ENCODE measurements around the gene SMYD3.

Gene SMYD3

DNA sequence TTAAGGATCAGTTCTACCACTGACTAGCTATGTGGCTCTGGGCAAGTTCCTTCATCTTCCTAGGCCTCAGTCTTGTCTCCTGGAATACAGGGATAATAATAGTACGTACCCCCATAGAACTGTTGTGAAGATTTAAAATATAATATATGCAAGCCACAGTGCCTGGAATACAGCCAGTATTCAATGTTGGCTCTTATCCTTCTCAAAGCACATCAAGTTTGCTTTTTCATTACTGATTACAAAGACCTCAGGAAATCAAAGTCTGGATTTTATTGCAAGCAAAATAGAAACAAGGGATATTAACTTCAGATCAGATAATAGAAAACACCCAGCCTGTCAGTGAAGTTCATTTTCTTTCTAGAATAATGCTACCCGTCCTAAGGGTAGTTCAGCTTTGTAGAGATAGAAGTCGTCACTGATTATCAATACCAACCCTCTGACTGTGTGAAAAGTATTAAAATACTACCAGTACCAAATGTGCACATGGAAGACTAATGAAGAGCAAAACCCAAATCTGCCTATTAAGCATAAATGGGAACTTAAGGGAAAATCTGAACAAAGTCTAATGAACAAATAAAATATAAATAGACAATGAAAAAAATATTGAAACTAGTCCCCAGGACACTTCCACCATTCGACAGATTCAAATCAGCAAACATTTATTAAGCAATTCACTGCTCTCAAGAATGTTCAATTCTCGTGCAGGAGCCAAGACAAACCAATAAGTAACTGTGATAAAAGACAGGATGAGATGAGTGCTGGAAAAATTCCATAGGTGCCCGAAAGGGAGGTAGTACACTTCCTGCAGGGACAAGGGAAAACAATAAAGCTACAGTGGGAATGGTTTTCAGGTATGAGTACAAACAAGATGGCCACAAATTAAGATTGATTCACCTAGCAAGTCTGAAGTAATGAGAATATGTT is 206.2 kb downstream of the SMYD3 start:
- no peak overlapping the region for H3K4me3 Mint-ChIP-seq
- no peak for DNase-seq
- no peaks in the 10 kb centered on the region for H3K9me3 Mint-ChIP-seq
- H3K27ac Mint-ChIP-seq: no peak overlapping the region
- no peaks in the 10 kb centered on the region for H3K36me3 Mint-ChIP-seq
- H3K4me1 Mint-ChIP-seq: no peaks in the 10 kb centered on the region
- H3K27me3 Mint-ChIP-seq: no peaks in the 10 kb centered on the region
- CTCF ChIA-PET: no interaction called here

DNA sequence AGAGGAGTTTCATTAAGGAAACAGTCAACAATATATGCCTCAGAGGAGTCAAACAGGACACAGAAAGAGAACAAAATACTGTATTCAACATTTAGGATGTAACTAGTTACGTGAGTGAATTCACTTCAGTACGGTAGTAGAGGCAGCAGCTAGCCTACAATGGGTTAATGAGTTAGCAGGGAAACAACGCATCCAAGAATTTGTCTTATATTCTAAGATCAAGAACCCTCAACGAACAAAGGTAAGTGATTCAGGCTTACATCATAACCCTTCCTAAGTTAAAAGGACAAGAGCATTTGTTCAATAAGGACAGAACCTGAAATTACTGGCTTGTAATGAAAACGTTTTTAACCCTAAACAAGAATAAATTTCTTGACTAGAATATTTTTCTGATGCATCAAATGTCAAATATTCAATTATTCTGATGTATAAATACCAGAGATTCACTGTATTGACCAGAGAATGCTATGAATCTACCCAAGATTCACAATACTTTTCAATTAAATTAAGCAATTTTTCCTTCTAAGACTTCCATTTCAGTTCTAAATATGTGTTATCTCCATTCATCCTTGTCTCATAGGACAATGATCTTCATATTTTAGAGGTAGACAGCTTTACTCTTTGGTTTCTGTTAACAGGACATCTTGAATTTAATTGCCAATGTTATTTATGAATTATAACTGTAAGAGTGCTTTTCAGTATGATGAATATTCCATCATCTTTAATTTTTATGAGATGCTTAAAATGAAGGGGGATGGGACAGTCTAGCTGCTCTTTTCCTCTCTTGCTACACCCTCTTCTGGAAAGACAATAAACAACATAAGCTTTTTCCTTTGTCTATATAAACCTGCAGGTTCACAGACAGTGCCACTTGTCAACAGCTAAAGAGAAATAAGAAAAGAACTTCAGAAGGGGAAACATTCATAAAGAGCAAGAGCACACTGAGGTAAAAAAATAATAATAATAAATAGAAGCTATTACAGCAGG is 209.5 kb downstream of the SMYD3 start:
- H3K27me3 Mint-ChIP-seq: no peaks in the 10 kb centered on the region
- CTCF ChIA-PET: interaction anchor here (1.0 kb wide), 1 partner anchor 286 kb away, joined by 3 read pairs; no protein-coding TSS in a partner anchor
- no peaks in the 10 kb centered on the region for H3K4me1 Mint-ChIP-seq
- no peak overlapping the region for H3K4me3 Mint-ChIP-seq
- H3K27ac Mint-ChIP-seq: no peak overlapping the region
- H3K36me3 Mint-ChIP-seq: no peaks in the 10 kb centered on the region
- H3K9me3 Mint-ChIP-seq: no peaks in the 10 kb centered on the region
- no peak for DNase-seq

DNA sequence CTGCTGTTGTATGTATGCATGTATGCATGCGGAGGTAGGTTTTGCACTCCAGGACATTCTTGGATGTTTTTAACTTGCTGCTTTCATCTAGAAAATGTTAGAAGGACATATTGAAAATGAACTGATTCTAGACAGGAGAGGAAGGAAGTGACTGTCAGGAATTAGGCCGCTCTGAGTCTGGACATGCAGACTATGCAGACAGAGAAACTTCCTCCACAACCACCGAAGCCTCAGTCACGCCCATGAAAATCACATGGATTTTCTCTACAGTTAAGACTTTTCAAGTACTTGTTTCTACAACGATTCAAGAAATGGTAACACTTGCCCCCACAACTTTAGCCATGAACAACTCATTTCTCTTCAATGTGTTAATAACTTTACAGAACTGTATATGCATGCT is 211.1 kb downstream of the SMYD3 start:
- no peaks in the 10 kb centered on the region for H3K36me3 Mint-ChIP-seq
- CTCF ChIA-PET: no interaction called here
- H3K27me3 Mint-ChIP-seq: no peaks in the 10 kb centered on the region
- DNase-seq: no peak
- no peak overlapping the region for H3K27ac Mint-ChIP-seq
- no peaks in the 10 kb centered on the region for H3K9me3 Mint-ChIP-seq
- no peaks in the 10 kb centered on the region for H3K4me1 Mint-ChIP-seq
- H3K4me3 Mint-ChIP-seq: no peak overlapping the region

DNA sequence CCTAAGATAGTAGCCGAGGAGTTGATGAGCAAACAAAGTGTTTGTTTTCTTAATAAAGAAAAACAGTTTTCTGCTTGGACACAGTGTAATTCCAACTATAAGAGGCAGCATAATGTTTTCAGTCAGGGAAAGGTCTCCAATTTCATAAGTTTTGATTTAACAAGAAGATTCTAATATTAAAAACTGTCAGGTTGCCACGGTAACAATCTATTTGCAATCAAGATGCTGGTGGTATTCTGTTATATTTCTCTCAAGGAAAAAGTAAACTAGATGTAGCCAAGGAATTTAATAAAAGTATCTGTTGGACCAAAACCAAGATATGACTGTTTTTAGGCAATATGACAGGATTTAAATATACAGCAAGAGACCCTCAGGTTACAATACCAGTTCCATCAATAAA is 211.7 kb downstream of the SMYD3 start:
- H3K4me1 Mint-ChIP-seq: no peaks in the 10 kb centered on the region
- H3K27ac Mint-ChIP-seq: no peak overlapping the region
- no peak overlapping the region for H3K4me3 Mint-ChIP-seq
- no peaks in the 10 kb centered on the region for H3K36me3 Mint-ChIP-seq
- H3K9me3 Mint-ChIP-seq: no peaks in the 10 kb centered on the region
- no peak for DNase-seq
- no peaks in the 10 kb centered on the region for H3K27me3 Mint-ChIP-seq
- CTCF ChIA-PET: no interaction called here

DNA sequence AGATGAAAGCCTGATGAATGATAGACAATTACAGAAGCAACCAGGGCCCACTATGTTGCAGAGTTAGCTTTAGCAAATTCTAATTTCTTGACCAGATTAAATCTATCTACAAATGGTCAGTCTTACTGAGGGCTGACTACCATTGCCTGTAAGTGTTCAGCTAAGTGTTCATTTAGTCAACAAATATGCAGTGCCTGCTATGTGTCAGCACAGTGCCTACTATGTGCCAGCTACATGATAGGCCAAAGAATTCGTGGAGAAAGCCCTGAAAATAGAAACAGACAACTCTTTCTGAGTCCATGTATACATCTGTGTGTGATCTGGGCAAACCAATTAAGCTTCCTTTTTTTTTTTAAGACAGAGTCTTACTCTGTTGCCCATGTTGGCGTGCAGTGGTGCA is 212.8 kb downstream of the SMYD3 start:
- H3K4me3 Mint-ChIP-seq: no peak overlapping the region
- CTCF ChIA-PET: no interaction called here

DNA sequence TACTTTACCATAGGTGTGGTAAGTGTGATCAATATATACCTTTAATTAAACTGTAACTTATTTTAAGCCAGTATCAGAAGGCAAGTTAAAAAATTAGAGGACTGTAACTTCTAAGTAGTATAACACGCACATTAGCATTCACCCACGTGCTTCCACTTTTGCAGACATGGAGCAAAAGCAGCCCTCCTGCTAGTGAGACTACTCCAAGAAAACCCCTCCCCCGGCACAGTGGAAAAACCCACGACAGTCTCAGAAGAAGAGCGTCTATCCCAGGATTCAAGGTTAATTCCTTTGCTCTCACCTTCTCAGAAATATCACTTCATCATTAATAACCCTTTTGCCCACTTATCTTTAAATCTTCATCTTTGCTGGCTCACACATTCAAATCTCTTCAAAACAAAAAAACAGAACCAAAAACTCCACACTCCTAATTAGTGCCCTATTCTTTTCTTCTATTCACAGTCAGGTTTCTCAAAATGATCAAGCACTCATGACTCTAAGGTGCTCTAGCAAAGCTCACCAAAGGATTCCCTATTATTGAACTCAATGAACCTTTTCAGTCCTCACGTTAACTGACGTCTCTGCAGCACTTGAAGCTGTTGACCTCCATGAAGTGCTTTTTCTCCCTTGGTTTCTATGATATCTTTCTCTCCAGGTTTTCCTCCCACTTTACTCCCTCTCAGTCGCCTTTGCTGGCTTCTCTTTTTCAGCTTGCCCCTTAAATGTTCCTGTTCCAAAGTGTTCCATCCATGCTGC is 213.5 kb downstream of the SMYD3 start:
- DNase-seq: no peak
- Mint-ChIP-seq H3K9me3 (no peaks in the 10 kb centered on the region), H3K36me3 (no peaks in the 10 kb centered on the region), H3K27ac (no peak overlapping the region), H3K4me3 (no peak overlapping the region), H3K4me1 (no peaks in the 10 kb centered on the region), H3K27me3 (no peaks in the 10 kb centered on the region)
- CTCF ChIA-PET: no interaction called here

More for the DNA sequence above, 212.8 kb downstream of the SMYD3 start:
- Mint-ChIP-seq H3K27me3 (no peaks in the 10 kb centered on the region), H3K27ac (no peak overlapping the region), H3K36me3 (no peaks in the 10 kb centered on the region), H3K4me1 (no peaks in the 10 kb centered on the region), H3K9me3 (no peaks in the 10 kb centered on the region)
- no peak for DNase-seq

DNA sequence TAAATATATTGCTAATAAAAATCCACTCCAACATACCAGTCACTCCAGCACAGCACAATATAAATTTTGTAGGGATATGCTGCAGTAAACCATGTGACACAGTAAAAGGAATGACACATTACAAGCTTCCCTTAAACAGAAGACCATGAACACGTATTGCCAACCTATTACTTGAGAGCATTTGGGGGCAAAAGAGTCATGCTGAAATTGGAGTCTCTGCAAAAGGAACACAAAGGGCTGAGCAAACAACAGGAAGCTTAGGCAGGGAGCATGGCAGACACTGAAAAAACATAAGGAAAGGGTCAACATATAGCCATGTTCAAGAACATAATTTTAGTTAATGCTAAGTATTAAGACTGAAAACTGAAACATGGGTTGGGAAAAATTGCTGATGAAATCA is 214.5 kb downstream of the SMYD3 start:
- CTCF ChIA-PET: no interaction called here
- no peak overlapping the region for H3K27ac Mint-ChIP-seq

DNA sequence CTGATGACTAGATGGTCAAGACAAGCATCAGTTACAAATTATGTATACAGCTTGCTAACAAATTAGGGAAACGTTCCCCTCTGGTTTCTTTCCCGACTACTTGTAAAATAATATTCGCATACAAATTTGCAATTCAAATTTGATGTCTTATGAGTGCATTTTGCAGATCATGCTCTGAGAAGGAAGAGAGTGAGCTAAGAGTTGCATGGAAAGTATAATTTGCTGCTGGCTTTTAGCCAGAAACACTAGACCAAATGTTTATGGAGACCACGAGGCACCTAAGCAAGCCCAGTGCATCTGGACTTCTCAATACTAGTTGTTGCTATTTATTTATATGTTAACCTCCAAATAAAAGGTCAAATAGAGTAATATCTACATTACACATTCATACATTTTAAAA is 216.0 kb downstream of the SMYD3 start:
- Mint-ChIP-seq H3K27ac (no peak overlapping the region), H3K4me3 (no peak overlapping the region), H3K27me3 (no peaks in the 10 kb centered on the region), H3K36me3 (no peaks in the 10 kb centered on the region), H3K4me1 (no peaks in the 10 kb centered on the region), H3K9me3 (no peaks in the 10 kb centered on the region)
- no peak for DNase-seq
- CTCF ChIA-PET: no interaction called here

More for the DNA sequence above, 214.5 kb downstream of the SMYD3 start:
- Mint-ChIP-seq H3K4me3 (no peak overlapping the region), H3K4me1 (no peaks in the 10 kb centered on the region), H3K36me3 (no peaks in the 10 kb centered on the region), H3K9me3 (no peaks in the 10 kb centered on the region), H3K27me3 (no peaks in the 10 kb centered on the region)
- DNase-seq: no peak

DNA sequence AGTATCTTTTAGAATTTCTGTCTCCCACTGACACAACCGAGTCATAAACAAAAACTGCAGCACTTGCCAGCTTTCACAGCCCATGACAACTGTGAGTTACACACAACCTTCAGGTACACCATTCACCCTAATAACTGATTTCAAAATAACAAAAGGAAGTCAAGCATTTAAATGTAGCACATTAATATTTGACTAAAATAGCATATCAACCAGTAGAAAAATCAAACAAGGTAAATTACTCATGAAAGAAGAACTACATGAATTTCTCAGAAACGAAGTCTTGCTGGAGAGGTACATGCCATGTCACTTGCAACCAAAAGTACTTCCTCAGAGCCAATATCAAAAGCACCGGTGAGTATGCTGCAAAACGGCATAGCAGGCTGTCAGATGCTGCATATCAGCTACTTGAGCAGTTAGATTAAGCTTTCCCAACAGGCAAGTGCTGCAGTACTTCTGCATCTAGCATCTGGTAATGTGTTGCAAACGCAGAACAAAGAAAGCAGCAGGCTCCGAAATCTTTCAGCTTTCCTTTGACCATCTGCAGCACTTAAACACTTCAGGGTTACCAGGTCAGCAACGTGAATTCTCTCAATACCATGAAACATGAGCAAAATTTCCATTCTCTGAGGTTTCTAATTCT is 223.2 kb downstream of the SMYD3 start:
- H3K36me3 Mint-ChIP-seq: no peaks in the 10 kb centered on the region
- CTCF ChIA-PET: no interaction called here
- H3K4me1 Mint-ChIP-seq: no peaks in the 10 kb centered on the region
- H3K4me3 Mint-ChIP-seq: no peak overlapping the region
- no peak overlapping the region for H3K27ac Mint-ChIP-seq
- H3K9me3 Mint-ChIP-seq: no peaks in the 10 kb centered on the region
- no peaks in the 10 kb centered on the region for H3K27me3 Mint-ChIP-seq
- DNase-seq: no peak

DNA sequence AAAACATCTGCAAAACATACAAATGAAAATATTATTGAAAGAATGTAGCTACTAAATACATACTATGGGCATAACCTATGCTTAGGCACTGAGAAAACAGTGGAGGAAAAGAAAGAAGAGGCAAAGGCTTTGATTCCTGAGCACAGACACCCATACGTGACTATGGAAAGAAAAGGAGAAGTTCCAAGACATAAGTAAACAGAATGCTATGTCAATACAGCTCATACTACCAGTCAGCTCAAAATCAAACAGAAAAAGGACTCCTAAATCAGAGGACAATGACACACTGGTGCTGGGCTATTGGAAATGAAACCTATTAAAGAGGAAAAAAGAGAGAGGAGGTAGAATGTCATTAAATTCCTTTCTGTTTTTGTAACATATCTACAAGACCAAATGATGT is 225.4 kb downstream of the SMYD3 start:
- Mint-ChIP-seq H3K27me3 (no peaks in the 10 kb centered on the region), H3K4me1 (no peaks in the 10 kb centered on the region), H3K9me3 (no peaks in the 10 kb centered on the region), H3K4me3 (no peak overlapping the region), H3K36me3 (no peaks in the 10 kb centered on the region), H3K27ac (no peak overlapping the region)
- CTCF ChIA-PET: interaction anchor here (0.7 kb wide), 1 partner anchor 272 kb away, joined by 4 read pairs; no protein-coding TSS in a partner anchor
- no peak for DNase-seq

DNA sequence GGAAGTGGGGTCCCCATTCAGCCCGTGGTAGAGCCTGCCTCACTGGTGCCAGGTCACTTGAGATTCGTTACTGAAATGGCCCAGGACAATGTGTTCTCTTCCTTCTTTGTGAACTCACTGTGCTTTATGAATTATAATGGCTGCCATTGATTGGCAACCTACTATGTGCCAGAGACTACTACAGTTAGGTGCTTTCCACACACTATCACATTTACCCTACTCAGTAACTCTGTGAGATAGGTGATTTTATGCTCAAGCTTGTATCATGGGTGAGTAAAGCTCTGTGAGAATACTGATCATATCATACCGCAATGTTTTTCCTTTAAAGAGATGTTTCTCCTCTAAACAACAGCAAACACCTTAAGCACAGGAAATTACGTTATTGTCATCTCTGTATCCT is 225.9 kb downstream of the SMYD3 start:
- no peak overlapping the region for H3K27ac Mint-ChIP-seq
- H3K27me3 Mint-ChIP-seq: no peaks in the 10 kb centered on the region
- H3K36me3 Mint-ChIP-seq: no peaks in the 10 kb centered on the region
- H3K4me3 Mint-ChIP-seq: no peak overlapping the region
- no peaks in the 10 kb centered on the region for H3K4me1 Mint-ChIP-seq
- CTCF ChIA-PET: interaction anchor here (0.7 kb wide), 1 partner anchor 272 kb away, joined by 4 read pairs; no protein-coding TSS in a partner anchor
- H3K9me3 Mint-ChIP-seq: no peaks in the 10 kb centered on the region
- no peak for DNase-seq

DNA sequence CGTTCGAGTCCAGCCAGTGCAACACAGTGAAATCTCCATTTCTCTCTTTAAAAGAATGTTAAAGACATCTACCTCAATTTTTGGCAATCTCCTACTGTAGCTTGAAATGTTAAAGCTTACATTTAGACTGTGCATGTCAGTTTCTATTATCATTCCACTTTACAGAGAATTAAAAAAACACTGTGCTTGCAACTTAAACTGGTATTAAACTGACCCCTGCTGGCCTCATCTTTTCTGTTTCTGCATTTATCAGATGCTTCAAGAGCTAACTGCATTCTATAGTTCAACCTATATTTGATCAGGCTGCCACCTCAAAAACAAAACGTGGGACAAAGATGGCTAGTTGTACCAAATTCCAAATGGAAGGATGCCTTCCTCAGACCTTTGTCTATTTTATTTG is 226.5 kb downstream of the SMYD3 start:
- no peak overlapping the region for H3K4me3 Mint-ChIP-seq
- H3K4me1 Mint-ChIP-seq: no peaks in the 10 kb centered on the region
- H3K27ac Mint-ChIP-seq: no peak overlapping the region
- DNase-seq: no peak
- no peaks in the 10 kb centered on the region for H3K27me3 Mint-ChIP-seq
- no peaks in the 10 kb centered on the region for H3K9me3 Mint-ChIP-seq
- H3K36me3 Mint-ChIP-seq: no peaks in the 10 kb centered on the region
- CTCF ChIA-PET: no interaction called here

DNA sequence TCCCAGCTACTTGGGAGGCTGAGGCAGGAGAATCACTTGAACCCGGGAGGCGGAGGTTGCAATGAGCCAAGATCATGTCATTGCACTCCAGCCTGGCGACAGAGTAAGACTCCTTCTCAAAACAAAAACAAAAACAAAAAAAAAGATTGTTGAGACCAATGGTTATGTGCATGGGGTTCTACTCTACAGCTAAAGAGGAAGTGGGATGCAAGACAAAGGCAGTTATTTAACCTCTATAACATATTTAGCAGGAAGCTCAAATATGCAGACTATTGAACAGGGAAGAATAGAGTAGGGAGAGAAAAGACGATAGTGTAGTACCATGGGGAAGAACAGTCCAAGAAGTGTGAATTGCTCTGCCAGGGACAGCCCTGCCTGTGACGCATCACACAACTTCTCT is 227.7 kb downstream of the SMYD3 start:
- no peaks in the 10 kb centered on the region for H3K4me1 Mint-ChIP-seq
- no peaks in the 10 kb centered on the region for H3K9me3 Mint-ChIP-seq
- CTCF ChIA-PET: no interaction called here
- no peak for DNase-seq
- no peaks in the 10 kb centered on the region for H3K27me3 Mint-ChIP-seq
- H3K36me3 Mint-ChIP-seq: no peaks in the 10 kb centered on the region
- H3K4me3 Mint-ChIP-seq: no peak overlapping the region
- H3K27ac Mint-ChIP-seq: no peak overlapping the region

DNA sequence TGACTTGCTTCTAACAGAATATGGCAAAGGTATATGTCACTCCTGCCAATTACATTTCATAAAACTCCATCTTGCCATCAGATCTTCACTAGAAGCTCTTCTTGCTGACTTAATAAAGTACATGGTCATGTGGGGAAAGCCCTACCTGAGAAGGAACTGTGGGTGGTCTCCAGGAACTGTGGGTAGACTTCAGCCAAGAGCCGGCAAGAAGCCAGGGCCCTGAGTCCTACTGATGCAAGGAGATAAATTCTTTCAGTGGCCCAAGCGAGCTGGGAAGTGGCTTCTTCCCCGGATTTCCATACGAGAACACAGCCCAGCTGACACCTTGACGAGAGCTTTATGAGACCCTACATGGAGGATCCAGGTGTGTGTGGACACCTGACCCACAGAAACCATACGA is 228.7 kb downstream of the SMYD3 start:
- no peak for DNase-seq
- H3K4me1 Mint-ChIP-seq: no peaks in the 10 kb centered on the region
- no peak overlapping the region for H3K27ac Mint-ChIP-seq
- H3K4me3 Mint-ChIP-seq: no peak overlapping the region
- H3K9me3 Mint-ChIP-seq: no peaks in the 10 kb centered on the region
- CTCF ChIA-PET: no interaction called here
- H3K27me3 Mint-ChIP-seq: no peaks in the 10 kb centered on the region
- no peaks in the 10 kb centered on the region for H3K36me3 Mint-ChIP-seq

All from activated naive CD4-positive, alpha-beta T cell treated with anti-CD3 and anti-CD28 coated beads, Interleukin-2, amount 10 ng/mL, durations not matched to agents 7 days and 5 days (primary cell).